NCI-H748 (cell line): ENCODE measurements around the gene WIPF3.
A peak's percentile ranks its signal among the peaks of the same experiment; 100 is the strongest.

Source experiments
- DNase-seq: peaks from one replicate; lab custom pipeline; 2025; ENCODE audit not compliant: unreplicated experiment; lab: John Stamatoyannopoulos, UW

WIPF3 gene

DNA sequence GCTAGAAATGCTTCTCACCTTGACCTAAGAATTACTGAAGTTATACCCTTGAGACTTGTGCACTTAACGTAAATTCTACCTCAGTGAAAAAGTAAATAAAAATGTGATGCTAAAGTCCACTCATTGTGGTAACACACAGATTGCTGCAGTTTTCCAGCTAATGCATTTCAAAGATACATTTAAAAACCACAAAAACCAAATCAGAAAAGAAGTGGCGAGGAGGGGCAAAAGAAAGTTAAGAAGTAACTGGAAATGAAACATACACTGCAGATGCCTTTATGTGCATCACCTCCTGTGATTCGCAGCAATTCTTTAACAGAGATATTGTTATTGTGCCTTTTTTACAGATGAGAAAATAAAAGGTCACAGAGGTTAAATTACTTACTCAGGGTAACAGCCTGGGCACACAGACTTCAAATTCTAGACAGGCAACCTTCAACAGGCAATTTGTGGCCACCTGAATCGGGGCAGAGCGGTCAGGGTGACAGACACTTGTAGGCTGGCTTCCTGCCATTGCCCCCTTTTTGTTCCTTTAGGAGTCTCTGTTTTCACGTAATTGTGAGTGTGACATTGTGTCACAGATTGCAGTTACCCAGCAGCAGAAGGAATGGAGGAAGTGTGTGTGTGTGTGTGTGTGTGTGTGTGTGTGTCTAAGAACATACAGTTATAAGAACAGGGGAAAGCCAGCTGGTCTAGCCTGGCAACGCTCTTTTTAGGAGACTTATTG, 1.9 kb downstream of the WIPF3 start:
- DNase-seq, result no peak

GRCh38 chr7:29809533-29810155, 3.3 kb downstream of the WIPF3 start:
- no peak for DNase-seq

DNA sequence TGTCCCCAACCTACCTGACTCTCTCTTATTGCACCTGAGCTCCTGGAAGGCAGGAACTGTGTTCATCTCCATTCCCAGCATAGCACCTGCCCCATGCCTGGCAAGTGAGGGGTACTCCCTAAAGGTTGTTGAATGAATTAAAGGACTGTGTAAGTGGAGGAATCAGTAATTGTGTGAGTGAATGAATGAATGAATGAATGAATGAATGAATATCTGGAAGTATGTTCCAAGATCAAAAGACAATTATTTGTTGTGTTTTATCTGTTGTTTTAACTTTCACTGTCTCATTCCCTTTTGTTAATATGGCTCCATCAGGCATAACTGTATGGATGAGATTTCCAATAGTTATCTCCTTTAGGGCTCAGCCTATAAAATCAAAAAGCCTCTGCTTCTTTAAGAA, 4.0 kb downstream of the WIPF3 start:
- no peak for DNase-seq

GRCh38 chr7:29810813-29811482, 4.6 kb downstream of the WIPF3 start:
- DNase-seq, result no peak

DNA sequence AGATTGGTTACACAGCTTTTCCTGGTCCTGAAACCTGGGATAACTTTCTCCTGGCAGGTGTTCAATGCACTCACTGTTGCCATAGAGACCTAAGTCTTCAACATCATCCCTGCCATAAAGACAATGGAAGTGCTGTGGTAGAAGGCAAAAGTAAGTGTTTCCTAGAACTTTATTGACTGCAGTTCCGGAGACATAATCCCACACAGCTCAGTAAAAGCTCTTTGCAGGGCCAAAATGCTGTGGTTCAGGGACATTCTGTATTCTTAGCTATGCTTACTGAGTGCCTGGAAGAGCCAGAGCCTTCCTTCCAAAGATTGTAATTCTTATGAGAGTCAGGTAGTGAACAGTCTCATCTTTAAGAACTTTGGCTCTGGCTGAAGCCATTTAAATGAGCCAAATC, 5.3 kb downstream of the WIPF3 start:
- DNase-seq, result peak; percentile 86

DNA sequence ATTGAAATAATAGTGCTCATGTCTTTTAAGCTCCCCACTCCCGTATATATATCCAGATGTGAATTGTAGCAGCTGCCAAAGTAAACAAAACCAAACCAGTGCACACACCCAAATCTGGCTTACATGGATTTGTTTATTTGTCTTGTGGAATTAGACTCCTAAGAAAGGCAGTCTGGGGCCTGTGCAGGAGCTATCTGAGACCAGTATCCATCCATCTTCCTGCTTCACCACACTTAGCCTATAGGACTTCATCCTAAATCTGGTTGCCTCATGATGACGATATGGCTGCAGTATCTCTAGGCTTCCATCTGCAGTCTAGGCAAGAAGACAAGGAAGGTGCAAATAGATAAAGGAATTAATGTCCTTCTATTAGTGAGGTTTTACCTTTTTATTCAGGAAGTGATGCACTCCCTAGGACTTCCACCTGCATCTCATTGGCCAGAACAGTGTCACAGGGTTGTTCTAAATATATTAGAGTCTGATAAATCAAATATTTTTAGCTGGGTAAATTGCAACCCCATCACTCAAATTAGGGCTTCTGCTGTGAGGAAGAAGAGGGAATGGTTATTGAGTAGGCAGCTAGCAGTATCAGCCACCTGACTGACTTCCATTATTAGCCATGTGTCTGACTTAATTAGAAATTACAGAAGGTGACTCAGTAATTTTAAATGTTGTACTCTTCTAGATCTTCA, 6.0 kb downstream of the WIPF3 start:
- DNase-seq, result peak; percentile 64

- no peak for DNase-seq
Observed at GRCh38 chr7:29815181-29816105, 9.1 kb downstream of the WIPF3 start.

GRCh38 chr7:29818308-29818707, 12.0 kb downstream of the WIPF3 start:
- DNase-seq, result no peak

DNA sequence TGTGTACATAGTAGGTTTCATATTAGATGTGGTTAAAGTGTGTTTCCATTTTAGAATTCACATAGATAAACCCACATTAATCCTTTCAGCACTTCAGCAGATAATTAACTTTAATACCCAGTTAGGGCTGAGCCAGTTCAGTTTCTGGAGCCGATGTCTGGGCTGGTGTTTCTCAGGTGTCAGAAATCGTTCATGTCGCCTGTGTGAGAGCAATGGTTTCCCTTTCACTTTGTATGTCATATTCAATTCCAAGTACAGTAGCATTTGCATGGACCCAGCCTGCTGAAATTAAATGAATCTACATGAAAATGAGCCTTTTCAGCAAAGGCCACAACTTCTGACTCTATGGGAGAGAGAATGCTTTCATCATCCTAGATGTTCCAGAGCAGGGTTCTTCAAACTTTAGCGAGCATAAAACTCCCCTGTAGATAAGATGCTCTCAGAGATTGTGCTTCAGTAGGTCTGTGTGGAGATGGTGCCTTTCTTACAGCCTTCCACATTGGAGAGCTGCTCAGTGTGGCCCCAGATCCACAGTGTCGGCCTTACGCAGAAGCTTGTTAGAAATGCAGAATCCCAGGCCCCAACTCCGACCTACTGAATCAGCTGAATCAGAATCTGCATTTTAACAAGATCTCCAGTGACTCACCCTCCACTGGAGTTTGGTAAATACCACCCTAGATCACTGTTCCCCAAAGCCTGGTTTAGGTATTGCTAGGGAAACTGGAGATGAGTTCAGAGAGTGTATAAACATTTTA, 19.6 kb downstream of the WIPF3 start:
- DNase-seq, result peak; percentile 10

DNA sequence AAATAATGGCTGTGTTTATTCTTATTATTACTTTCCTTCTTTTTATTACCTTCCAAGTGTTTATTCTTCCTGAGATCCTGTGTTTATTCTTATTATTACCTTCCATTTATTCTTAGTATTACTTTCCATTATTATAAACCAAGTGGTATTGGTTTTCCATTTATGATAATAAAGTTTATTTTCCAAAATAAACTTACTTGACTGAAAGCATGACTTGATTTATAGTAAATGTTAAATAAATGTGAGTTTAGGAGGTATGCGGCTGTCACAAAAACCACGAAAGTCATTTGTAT, 20.2 kb downstream of the WIPF3 start:
- no peak for DNase-seq

- DNase-seq, result no peak
Observed at GRCh38 chr7:29826904-29827303, 20.6 kb downstream of the WIPF3 start.

GRCh38 chr7:29831705-29832104, 25.4 kb downstream of the WIPF3 start:
- no peak for DNase-seq

DNA sequence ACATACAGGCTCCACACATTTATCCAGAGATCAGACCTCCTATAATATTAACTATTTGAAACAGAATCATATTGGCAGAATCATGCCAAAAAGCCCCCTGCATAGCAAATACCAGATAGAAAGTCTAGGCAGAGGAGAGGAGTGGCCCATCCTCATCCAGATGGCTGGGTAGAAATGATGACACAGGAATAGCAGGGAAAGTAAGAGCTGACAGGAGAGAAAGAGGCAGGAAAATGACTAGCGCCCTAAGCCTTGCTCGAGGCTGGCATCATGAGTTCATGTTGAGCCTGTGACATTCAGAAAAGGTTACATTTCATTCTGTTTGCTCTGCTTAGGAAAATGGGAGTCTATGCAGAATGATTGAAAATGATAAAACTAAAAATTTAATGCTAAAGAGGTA, 27.6 kb downstream of the WIPF3 start:
- no peak for DNase-seq

DNA sequence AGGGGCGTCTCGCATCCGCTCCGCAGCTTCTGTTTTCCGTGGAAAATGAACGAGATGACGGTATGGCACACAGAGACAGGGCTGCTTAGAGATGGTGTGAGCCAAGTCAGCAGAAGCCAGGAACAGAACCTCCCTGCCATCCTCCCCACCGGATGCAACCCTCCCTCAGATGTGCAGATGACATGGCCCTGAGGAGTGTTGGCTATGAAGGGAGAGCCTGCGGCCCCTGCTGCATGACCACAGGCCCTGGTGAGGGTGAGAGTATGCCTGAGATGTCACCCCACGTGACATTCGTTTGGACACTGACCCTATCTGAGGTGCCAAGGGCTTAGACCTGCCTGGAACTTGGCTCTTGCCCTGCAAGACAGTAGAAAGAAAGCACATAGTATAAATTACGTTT, 29.4 kb downstream of the WIPF3 start:
- no peak for DNase-seq

DNA sequence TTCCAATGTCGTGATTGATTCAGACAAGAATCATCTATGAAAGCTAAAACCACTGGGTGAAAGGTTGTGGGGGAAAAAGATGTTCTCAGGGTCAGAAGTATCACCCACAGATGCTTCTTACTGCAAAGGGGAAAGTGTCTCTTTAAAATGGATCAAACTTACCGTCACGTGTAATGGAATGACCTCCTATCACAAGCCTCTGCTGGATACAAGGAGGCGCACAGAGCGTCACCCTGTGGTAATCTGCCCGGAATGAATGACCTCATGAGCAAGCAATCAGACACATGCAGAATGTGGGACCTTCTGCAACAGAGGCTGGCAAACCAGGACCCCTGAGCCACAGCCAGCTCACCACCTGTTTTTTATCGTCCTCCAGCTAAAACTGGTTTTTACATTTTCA, 33.0 kb downstream of the WIPF3 start:
- peak; percentile 9 for DNase-seq

DNA sequence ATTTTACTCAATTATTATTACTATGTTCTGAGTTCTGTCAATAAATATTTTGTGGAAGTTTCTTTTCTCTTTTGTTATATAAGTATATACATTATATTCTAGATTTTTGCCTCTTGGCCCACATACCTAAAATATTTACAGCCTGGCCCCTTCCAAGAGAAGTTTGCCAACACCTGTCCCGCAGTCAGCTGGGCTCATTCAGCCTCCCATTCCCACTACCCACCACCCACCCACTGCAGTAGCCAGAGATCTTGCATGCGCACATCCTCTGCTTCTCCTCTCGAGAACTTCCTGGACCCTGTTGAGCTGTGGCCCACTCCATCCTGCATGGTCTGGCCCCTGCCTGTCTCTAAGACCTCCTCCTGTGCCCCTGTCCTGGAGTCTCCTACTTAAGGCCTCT, 33.6 kb downstream of the WIPF3 start:
- DNase-seq, result no peak

DNA sequence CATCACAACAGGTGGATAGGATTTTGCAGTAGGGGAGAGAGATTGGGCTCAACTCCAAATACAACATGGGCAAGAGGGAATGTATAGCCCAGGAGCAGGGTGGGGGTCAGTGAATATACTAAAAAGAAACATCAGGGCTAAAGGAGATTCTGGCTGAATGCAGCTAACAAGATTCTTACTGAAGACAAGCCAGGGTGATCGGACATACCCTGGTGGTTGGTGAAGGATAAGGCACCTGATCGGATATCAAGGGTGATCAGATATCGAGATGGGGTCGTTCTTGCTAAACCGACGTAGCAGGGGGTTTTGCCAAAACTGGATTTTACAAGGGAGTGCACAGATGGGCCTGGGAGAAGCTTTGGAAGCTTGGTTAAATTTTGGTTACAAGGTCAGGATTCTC, 34.4 kb downstream of the WIPF3 start:
- DNase-seq, result no peak

GRCh38 chr7:29841926-29842701, 35.8 kb downstream of the WIPF3 start:
- no peak for DNase-seq

- peak; percentile 58 for DNase-seq
Observed at GRCh38 chr7:29843093-29843492, 36.8 kb downstream of the WIPF3 start.
